ENCODE results near the gene DUSP7.
"Not testable (repeated sequence)": the region's sequence is repeated elsewhere in the genome, so short reads cannot be mapped to it uniquely, and the experiment has no call there.

The DUSP7 gene

DNA sequence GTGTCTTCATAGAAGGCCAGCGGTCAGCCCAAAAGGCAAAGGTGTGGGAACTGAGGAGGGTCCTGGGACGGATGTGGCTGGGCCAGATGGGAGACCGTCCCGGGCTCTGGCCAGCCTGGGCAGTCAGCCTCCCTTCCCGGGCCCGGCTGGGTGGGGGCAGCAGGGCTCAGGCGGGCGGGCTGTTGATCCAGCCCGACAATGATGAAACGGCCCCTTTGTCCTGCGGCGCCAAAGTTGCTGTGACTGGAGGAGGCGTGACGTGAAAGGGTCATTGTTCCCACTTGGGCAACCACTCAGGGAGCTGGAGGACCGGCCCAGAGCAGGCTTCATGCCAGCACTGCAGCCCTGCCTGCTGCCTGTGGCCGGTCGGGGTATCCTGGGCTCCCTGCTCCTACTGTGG lies 16.5 kb downstream of the DUSP7 start:
- Histone ChIP-seq H3K36me3 (ENCODE audit: control insufficient read depth in 1 of 2, insufficient read depth in 2 of 2, low read length in 2 of 2) (no peaks in the 10 kb centered on the region), H3K27ac (ENCODE audit: low read length) (no peak overlapping the region), H3K4me3 (ENCODE audit: low read depth in 1 of 2, low read length in 2 of 2) (no peak overlapping the region), H3K9me3 (ENCODE audit: control insufficient read depth in 1 of 2, low read length in 2 of 2) (no peaks in the 10 kb centered on the region), H3K4me1 (ENCODE audit: control insufficient read depth in 1 of 2, insufficient read depth in 2 of 2, low read length in 2 of 2) (peaks cover 0 to 7% of the 10 kb centered on the region in 2 donors), H3K27me3 (ENCODE audit: low read depth, low read length) (no peaks in the 10 kb centered on the region)

DNA sequence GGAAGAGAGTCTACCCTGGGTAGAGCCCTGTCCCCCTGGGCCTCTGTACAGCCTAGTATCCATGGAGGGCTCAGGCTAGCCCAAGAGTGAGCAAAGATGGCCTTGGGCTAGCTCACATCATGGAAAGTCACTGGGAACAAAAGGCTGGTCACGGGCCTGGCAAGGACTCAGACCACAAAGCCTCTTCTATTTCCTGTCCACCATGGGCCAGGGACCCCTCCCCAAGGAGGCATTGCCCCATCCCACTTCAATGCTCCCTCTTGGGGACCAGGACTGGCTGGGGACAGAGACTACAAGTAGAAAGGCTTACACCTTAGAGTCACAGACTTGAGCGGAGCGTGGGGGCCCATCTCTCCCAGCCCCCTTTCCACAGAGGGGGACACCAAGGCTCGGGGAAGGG lies 16.9 kb downstream of the DUSP7 start:
- no peak overlapping the region for H3K4me3 ChIP-seq (ENCODE audit: low read depth in 1 of 2, low read length in 2 of 2)
- H3K9me3 ChIP-seq (ENCODE audit: control insufficient read depth in 1 of 2, low read length in 2 of 2), result no peaks in the 10 kb centered on the region
- H3K4me1 ChIP-seq (ENCODE audit: control insufficient read depth in 1 of 2, insufficient read depth in 2 of 2, low read length in 2 of 2), result peaks cover 0 to 7% of the 10 kb centered on the region in 2 donors
- no peak overlapping the region for H3K27ac ChIP-seq (ENCODE audit: low read length)
- no peaks in the 10 kb centered on the region for H3K36me3 ChIP-seq (ENCODE audit: control insufficient read depth in 1 of 2, insufficient read depth in 2 of 2, low read length in 2 of 2)
- no peaks in the 10 kb centered on the region for H3K27me3 ChIP-seq (ENCODE audit: low read depth, low read length)

DNA sequence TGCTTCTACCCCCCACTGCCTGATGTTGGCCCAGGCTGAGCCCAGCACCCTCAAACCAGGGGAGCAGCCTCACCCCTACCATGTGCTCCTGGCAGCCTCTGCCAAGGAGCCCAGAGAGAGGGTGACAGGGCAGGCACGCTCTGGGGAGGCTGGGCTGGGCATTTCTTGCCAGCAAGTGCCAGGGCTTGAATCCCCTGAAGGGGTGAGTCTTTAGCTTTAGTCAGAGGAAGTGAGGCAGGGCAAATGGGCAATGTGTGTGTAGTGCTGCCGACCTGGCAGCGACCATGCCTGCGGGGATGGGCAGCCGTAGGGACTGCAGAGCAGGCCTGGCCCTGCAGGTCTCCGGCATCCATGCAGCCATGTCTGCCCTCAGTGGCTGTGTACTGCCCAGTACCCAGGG lies 18.1 kb downstream of the DUSP7 start:
- H3K27ac ChIP-seq (ENCODE audit: low read length), result no peak overlapping the region
- H3K4me1 ChIP-seq (ENCODE audit: control insufficient read depth in 1 of 2, insufficient read depth in 2 of 2, low read length in 2 of 2), result peaks cover 0 to 7% of the 10 kb centered on the region in 2 donors
- no peaks in the 10 kb centered on the region for H3K9me3 ChIP-seq (ENCODE audit: control insufficient read depth in 1 of 2, low read length in 2 of 2)
- H3K4me3 ChIP-seq (ENCODE audit: low read depth in 1 of 2, low read length in 2 of 2), result no peak overlapping the region
- H3K36me3 ChIP-seq (ENCODE audit: control insufficient read depth in 1 of 2, insufficient read depth in 2 of 2, low read length in 2 of 2), result no peaks in the 10 kb centered on the region
- no peaks in the 10 kb centered on the region for H3K27me3 ChIP-seq (ENCODE audit: low read depth, low read length)

DNA sequence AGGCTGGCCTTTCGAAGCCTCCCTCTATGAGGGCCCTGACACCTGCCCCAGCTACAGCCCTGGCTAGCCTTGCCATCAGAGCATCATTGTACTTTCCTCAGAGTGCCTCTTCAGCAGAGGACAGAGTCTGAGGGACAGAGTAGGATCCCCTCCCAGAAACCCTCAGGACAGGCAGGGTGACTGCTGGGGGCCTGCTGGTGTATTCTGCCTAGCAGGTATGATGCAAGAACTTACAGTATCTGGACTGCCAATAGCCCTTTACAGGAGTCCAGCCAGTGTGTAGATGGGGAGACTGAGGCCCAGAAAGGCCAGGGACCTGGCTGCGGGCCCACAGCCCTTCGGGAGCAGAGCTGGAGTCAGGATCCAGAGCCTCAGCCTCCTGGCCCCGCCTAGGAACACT lies 19.1 kb downstream of the DUSP7 start:
- Histone ChIP-seq H3K27me3 (ENCODE audit: low read depth, low read length) (no peaks in the 10 kb centered on the region), H3K36me3 (ENCODE audit: control insufficient read depth in 1 of 2, insufficient read depth in 2 of 2, low read length in 2 of 2) (no peaks in the 10 kb centered on the region), H3K4me1 (ENCODE audit: control insufficient read depth in 1 of 2, insufficient read depth in 2 of 2, low read length in 2 of 2) (peaks cover 0 to 7% of the 10 kb centered on the region in 2 donors), H3K9me3 (ENCODE audit: control insufficient read depth in 1 of 2, low read length in 2 of 2) (no peaks in the 10 kb centered on the region), H3K27ac (ENCODE audit: low read length) (no peak overlapping the region), H3K4me3 (ENCODE audit: low read depth in 1 of 2, low read length in 2 of 2) (no peak overlapping the region)

DNA sequence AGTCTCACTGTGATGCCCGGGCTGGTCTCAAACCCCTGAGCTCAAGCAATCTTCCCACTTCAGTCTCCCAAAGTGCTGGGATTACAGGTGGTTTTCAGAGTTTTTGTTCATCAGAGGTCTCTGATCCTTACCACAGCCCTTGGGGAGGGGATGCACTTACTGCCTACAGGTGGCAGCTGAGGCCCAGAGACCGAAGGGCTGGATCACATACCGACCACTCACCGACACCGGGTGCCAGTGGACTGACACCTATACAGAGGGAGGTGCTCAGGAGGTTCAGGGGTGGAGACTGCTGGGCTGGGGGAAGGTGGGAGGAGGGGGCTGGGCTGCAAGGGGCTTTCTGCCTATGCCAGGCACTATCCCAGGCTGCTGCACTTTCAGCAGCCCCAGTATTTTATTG lies 19.5 kb downstream of the DUSP7 start:
- H3K4me1 ChIP-seq (ENCODE audit: control insufficient read depth in 1 of 2, insufficient read depth in 2 of 2, low read length in 2 of 2), result peaks cover 0 to 7% of the 10 kb centered on the region in 2 donors
- no peak overlapping the region for H3K4me3 ChIP-seq (ENCODE audit: low read depth in 1 of 2, low read length in 2 of 2)
- no peak overlapping the region for H3K27ac ChIP-seq (ENCODE audit: low read length)
- H3K9me3 ChIP-seq (ENCODE audit: control insufficient read depth in 1 of 2, low read length in 2 of 2), result no peaks in the 10 kb centered on the region
- no peaks in the 10 kb centered on the region for H3K36me3 ChIP-seq (ENCODE audit: control insufficient read depth in 1 of 2, insufficient read depth in 2 of 2, low read length in 2 of 2)
- H3K27me3 ChIP-seq (ENCODE audit: low read depth, low read length), result no peaks in the 10 kb centered on the region

DNA sequence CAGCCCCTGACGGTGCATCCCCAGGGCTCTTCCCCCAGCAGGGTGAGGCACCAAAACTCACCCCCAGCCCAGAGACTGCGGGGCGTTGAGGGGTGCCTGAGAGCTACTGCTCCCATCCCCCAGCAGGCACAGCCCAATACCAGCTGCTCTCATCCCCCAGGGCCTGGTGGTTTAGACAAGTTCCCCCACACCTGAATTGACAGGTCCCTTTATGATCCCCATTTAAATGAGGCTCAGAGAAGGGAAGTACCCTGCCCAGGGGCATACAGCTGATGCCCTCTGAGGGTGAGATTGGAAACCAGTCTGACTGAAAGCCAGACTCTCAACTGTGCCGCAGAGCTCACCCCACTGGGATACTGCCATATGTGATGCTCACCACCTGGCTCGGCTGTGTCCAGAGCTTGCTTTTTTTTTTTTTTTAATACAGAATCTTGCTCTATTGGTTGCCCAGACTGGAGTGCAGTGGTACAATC lies 20.1 kb downstream of the DUSP7 start:
- Histone ChIP-seq H3K27ac (ENCODE audit: low read length) (no peak overlapping the region), H3K4me1 (ENCODE audit: control insufficient read depth in 1 of 2, insufficient read depth in 2 of 2, low read length in 2 of 2) (peaks cover 0 to 7% of the 10 kb centered on the region in 2 donors), H3K27me3 (ENCODE audit: low read depth, low read length) (no peaks in the 10 kb centered on the region), H3K36me3 (ENCODE audit: control insufficient read depth in 1 of 2, insufficient read depth in 2 of 2, low read length in 2 of 2) (no peaks in the 10 kb centered on the region), H3K4me3 (ENCODE audit: low read depth in 1 of 2, low read length in 2 of 2) (no peak overlapping the region), H3K9me3 (ENCODE audit: control insufficient read depth in 1 of 2, low read length in 2 of 2) (no peaks in the 10 kb centered on the region)

DNA sequence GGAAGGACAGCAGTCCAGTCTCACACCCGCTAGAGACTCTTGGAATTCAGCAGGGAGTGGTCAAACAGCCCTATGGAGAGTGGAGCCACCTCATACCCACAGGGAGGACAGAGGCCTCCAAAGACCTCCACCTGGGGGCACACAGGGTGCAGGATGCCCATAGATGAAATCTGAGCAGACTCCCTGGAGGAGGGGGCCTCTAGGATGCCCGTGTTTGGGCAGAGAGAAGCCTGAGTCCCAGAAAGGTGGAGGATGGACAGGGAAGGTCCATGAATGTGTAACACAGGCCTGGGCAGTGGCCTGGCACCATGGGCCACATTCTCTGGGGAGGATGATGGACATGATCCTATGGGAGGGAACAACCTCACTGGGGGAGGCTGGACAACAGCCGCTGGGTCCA lies 21.7 kb downstream of the DUSP7 start:
- H3K9me3 ChIP-seq (ENCODE audit: control insufficient read depth in 1 of 2, low read length in 2 of 2), result no peaks in the 10 kb centered on the region
- no peaks in the 10 kb centered on the region for H3K36me3 ChIP-seq (ENCODE audit: control insufficient read depth in 1 of 2, insufficient read depth in 2 of 2, low read length in 2 of 2)
- H3K27me3 ChIP-seq (ENCODE audit: low read depth, low read length), result no peaks in the 10 kb centered on the region
- H3K4me1 ChIP-seq (ENCODE audit: control insufficient read depth in 1 of 2, insufficient read depth in 2 of 2, low read length in 2 of 2), result peaks cover 0 to 3% of the 10 kb centered on the region in 2 donors
- no peak overlapping the region for H3K4me3 ChIP-seq (ENCODE audit: low read depth in 1 of 2, low read length in 2 of 2)
- no peak overlapping the region for H3K27ac ChIP-seq (ENCODE audit: low read length)

DNA sequence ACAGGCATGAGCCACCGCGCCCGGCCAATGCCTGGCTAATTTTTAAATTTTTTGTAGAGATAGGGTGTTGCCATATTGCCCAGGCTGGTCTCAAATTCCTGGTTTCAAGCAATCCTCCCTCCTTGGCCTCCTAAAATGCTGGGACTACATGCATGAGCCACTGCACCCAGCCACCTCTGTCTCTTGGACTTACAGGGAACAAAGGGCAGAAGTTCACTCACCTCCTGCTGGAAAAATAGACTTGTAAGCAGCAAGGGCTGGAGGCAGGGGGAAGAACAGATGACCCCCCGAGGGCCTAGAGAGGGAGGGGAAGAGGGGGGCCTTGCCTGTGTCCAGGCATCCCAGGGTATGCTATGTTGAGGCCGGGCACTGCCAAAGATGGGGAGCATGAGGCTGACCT lies 22.2 kb downstream of the DUSP7 start:
- no peaks in the 10 kb centered on the region for H3K9me3 ChIP-seq (ENCODE audit: control insufficient read depth in 1 of 2, low read length in 2 of 2)
- H3K36me3 ChIP-seq (ENCODE audit: control insufficient read depth in 1 of 2, insufficient read depth in 2 of 2, low read length in 2 of 2), result no peaks in the 10 kb centered on the region
- no peak overlapping the region for H3K27ac ChIP-seq (ENCODE audit: low read length)
- H3K27me3 ChIP-seq (ENCODE audit: low read depth, low read length), result no peaks in the 10 kb centered on the region
- H3K4me1 ChIP-seq (ENCODE audit: control insufficient read depth in 1 of 2, insufficient read depth in 2 of 2, low read length in 2 of 2), result peaks cover 0 to 3% of the 10 kb centered on the region in 2 donors
- H3K4me3 ChIP-seq (ENCODE audit: low read depth in 1 of 2, low read length in 2 of 2), result no peak overlapping the region

DNA sequence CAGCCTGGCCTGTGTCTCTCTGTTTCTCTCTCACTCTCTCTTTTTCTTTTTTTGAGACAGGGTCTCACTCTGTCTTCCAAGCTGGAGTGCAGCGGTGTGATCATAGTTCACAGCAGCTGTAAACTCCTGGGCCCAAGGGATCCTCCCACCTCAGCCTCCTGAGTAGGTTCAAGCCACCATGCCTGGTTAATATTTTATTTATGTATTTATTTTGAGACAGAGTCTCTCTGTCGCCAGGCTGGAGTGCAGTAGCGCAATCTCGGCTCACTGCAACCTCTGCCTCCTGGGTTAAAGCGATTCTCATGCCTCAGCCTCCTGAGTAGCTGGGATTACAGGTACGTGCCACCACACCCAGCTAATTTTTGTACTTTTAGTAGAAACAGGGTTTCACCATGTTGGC lies 22.6 kb downstream of the DUSP7 start:
- H3K27me3 ChIP-seq (ENCODE audit: low read depth, low read length); H3K9me3 ChIP-seq (ENCODE audit: control insufficient read depth in 1 of 2, low read length in 2 of 2); H3K4me3 ChIP-seq (ENCODE audit: low read depth in 1 of 2, low read length in 2 of 2); H3K36me3 ChIP-seq (ENCODE audit: control insufficient read depth in 1 of 2, insufficient read depth in 2 of 2, low read length in 2 of 2); H3K27ac ChIP-seq (ENCODE audit: low read length); H3K4me1 ChIP-seq (ENCODE audit: control insufficient read depth in 1 of 2, insufficient read depth in 2 of 2, low read length in 2 of 2): not testable (repeated sequence)

DNA sequence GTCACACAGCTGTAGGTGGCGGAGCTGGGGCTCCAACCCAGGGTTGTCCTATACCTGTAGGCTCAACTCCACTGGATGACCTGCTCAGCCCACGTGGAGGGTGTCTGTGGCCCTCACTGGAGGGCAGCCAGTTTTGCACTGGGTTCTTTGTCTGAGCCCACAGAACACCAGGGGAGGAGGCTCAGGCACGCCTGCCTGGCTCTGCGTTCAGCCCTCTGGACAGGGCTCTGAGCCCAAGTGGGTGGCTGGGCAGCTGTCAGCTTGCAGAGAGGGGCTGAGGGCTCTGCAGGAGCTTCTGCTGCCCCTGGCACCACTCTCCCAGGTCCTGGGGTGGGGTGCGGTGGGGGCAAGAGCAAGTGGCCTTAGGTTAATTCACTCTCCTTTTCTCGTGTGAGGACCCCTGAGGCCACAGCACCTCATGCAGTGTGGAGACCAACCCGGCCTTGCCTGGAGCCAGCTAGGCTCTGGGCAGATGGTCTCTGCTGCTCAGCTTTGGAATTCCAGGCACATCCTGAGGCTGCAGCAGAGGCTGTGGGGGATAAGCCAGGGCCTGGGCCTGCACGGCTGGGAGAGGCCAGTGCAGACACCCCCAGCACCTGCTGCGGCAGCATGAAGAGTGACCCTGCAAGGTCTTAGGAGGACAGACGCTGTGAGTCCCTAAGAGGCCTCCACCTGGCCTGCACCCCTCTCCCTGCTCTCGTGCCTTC lies 23.5 kb downstream of the DUSP7 start:
- Histone ChIP-seq H3K9me3 (ENCODE audit: control insufficient read depth in 1 of 2, low read length in 2 of 2) (no peaks in the 10 kb centered on the region), H3K36me3 (ENCODE audit: control insufficient read depth in 1 of 2, insufficient read depth in 2 of 2, low read length in 2 of 2) (no peaks in the 10 kb centered on the region), H3K27ac (ENCODE audit: low read length) (no peak overlapping the region), H3K4me3 (ENCODE audit: low read depth in 1 of 2, low read length in 2 of 2) (no peak overlapping the region), H3K4me1 (ENCODE audit: control insufficient read depth in 1 of 2, insufficient read depth in 2 of 2, low read length in 2 of 2) (no peaks in the 10 kb centered on the region), H3K27me3 (ENCODE audit: low read depth, low read length) (no peaks in the 10 kb centered on the region)

DNA sequence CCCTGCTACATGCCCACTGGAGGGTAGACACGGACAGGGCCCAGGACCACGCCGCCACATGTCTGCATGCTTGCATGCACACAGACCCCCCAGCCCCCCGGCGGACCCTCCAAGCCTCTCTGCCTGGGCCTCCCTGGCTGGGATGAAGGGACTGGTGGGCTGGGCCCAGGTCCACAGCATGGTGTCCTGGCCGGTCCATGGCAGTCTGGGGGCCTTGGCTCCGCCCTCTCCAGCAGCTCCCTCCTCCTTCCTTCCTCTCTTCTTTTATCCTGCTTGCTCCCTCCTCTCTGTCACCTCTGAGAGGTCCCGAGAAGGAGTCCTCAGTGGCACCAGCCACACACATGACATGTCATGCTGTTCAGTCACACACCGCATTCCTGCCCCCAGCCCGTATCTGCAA lies 24.5 kb downstream of the DUSP7 start:
- H3K9me3 ChIP-seq (ENCODE audit: control insufficient read depth in 1 of 2, low read length in 2 of 2), result no peaks in the 10 kb centered on the region
- no peak overlapping the region for H3K4me3 ChIP-seq (ENCODE audit: low read depth in 1 of 2, low read length in 2 of 2)
- no peaks in the 10 kb centered on the region for H3K36me3 ChIP-seq (ENCODE audit: control insufficient read depth in 1 of 2, insufficient read depth in 2 of 2, low read length in 2 of 2)
- H3K27ac ChIP-seq (ENCODE audit: low read length), result no peak overlapping the region
- H3K27me3 ChIP-seq (ENCODE audit: low read depth, low read length), result no peaks in the 10 kb centered on the region
- H3K4me1 ChIP-seq (ENCODE audit: control insufficient read depth in 1 of 2, insufficient read depth in 2 of 2, low read length in 2 of 2), result no peaks in the 10 kb centered on the region

DNA sequence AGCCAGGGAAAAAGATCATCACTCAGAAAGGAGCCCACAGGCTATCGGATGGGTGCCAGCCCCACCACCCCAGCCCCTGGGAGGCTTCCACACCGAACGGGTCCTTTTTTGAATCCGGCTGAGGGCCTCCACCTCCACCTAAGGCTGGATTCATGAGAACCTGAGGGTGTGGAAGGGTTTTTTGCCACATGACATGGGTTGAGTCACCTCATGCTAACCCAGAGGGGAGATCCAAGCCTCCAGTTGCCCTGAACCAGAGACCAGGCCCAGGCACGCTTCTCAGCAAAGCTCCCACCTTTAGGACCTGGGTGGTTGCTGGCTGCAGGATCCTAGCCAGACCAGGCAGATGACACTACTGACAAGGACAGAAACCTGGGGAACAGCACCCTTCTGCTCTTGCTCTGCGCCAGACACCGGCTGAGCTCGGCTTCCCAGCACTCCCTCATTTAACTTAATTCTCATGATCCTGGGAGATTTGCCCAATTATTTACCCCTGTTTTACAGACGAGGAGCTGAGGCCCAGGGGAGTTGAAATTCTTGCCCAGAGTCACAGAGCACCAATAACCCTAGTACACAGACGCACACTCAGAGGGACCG lies 25.6 kb downstream of the DUSP7 start:
- Histone ChIP-seq H3K4me1 (ENCODE audit: control insufficient read depth in 1 of 2, insufficient read depth in 2 of 2, low read length in 2 of 2) (no peaks in the 10 kb centered on the region), H3K27me3 (ENCODE audit: low read depth, low read length) (no peaks in the 10 kb centered on the region), H3K4me3 (ENCODE audit: low read depth in 1 of 2, low read length in 2 of 2) (no peak overlapping the region), H3K9me3 (ENCODE audit: control insufficient read depth in 1 of 2, low read length in 2 of 2) (no peaks in the 10 kb centered on the region), H3K27ac (ENCODE audit: low read length) (no peak overlapping the region), H3K36me3 (ENCODE audit: control insufficient read depth in 1 of 2, insufficient read depth in 2 of 2, low read length in 2 of 2) (no peaks in the 10 kb centered on the region)
